NOMO-1 treated with dmso at 0.1 percent for 144 hours (cell line): ENCODE measurements around the gene PANX3.
A peak's percentile ranks its signal among the peaks of the same experiment; 100 is the strongest.

Experiments used
- DNase-seq: peaks from one replicate; lab custom pipeline; 2025; ENCODE audit not compliant: unreplicated experiment; lab: John Stamatoyannopoulos, UW

Gene PANX3

GRCh38 chr11:124656774-124657630 is 45.8 kb downstream of the PANX3 start:
- no peak for DNase-seq

- no peak for DNase-seq
Measured at GRCh38 chr11:124657904-124658303, 46.7 kb downstream of the PANX3 start.

- no peak for DNase-seq
Measured at GRCh38 chr11:124658501-124658900, 47.3 kb downstream of the PANX3 start.

- DNase-seq, result no peak
Measured at GRCh38 chr11:124658986-124659385, 47.8 kb downstream of the PANX3 start.

- DNase-seq, result no peak
Measured at GRCh38 chr11:124661553-124661952, 50.3 kb downstream of the PANX3 start.

- no peak for DNase-seq
Measured at GRCh38 chr11:124662106-124662505, 50.9 kb downstream of the PANX3 start.

GRCh38 chr11:124663861-124664260 is 52.6 kb downstream of the PANX3 start:
- DNase-seq, result no peak

GRCh38 chr11:124667601-124668000 is 56.4 kb downstream of the PANX3 start:
- DNase-seq, result no peak

GRCh38 chr11:124669193-124669592 is 58.0 kb downstream of the PANX3 start:
- peak; percentile 31 for DNase-seq
